Measurements from ENCODE around the gene TUFM. TPM values are rescaled to one million over a fixed set of nuclear protein-coding genes. Genes with fewer than 3 reads are reported as not detected.

The TUFM gene
- total and polyA plus RNA-seq, 4 donors, result 58.6 to 260 (median 178) TPM

- peaks cover 8 to 27% (median 10%) of the 10 kb centered on the region in 4 donors for H3K36me3 ChIP-seq (ENCODE audit: control insufficient read depth in 4 of 4, insufficient read depth in 4 of 4, low read length in 4 of 4)
- ATAC-seq (ENCODE audit: insufficient read depth, low FRiP score), result no peak
- DNase-seq, result no peak
- no peak for TF ChIP-seq CTCF (IDR thresholded peaks at IDR 0.05; ENCODE audit: control extremely low read depth, extremely low read depth)
- H3K9me3 ChIP-seq (ENCODE audit: control insufficient read depth in 4 of 4, insufficient read depth in 3 of 4, low read length in 3 of 4), result no peaks in the 10 kb centered on the region
- H3K27ac ChIP-seq (ENCODE audit: low read depth in 1 of 2, low read length in 1 of 2), result no peak overlapping the region
- H3K4me1 ChIP-seq (ENCODE audit: control insufficient read depth in 5 of 5, insufficient read depth in 5 of 5, low read length in 5 of 5), result peaks cover 0 to 24% (median 6%) of the 10 kb centered on the region in 5 donors
- no peak overlapping the region for H3K9ac ChIP-seq (ENCODE audit: insufficient read depth in 1 of 2, low read length in 2 of 2)
- peaks cover 0 to 4% (median 0%) of the 10 kb centered on the region in 3 donors for H3K27me3 ChIP-seq (ENCODE audit: control insufficient read depth in 3 of 3, insufficient read depth in 3 of 3, low read length in 2 of 3)
- WGBS, 2 donors, result 70 to 83% methylated on average over 17 of the region's 17 CpGs
- no peak overlapping the region for H3K4me3 ChIP-seq
Measured at GRCh38 chr16:28876019-28876659, 30.0 kb upstream of the TUFM start.

GRCh38 chr16:28875134-28876018 lies 29.2 kb upstream of the TUFM start:
- Histone ChIP-seq H3K4me1 (ENCODE audit: control insufficient read depth in 5 of 5, insufficient read depth in 5 of 5, low read length in 5 of 5) (peaks cover 0 to 22% (median 6%) of the 10 kb centered on the region in 5 donors), H3K4me3 (no peak overlapping the region), H3K27ac (ENCODE audit: low read depth in 1 of 2, low read length in 1 of 2) (no peak overlapping the region), H3K36me3 (ENCODE audit: control insufficient read depth in 4 of 4, insufficient read depth in 4 of 4, low read length in 4 of 4) (peaks cover 12 to 33% (median 17%) of the 10 kb centered on the region in 4 donors), H3K27me3 (ENCODE audit: control insufficient read depth in 3 of 3, insufficient read depth in 3 of 3, low read length in 2 of 3) (no peaks in the 10 kb centered on the region), H3K9me3 (ENCODE audit: control insufficient read depth in 4 of 4, insufficient read depth in 3 of 4, low read length in 3 of 4) (no peaks in the 10 kb centered on the region), H3K9ac (ENCODE audit: insufficient read depth in 1 of 2, low read length in 2 of 2) (no peak overlapping the region)
- DNase-seq (peak; percentile 33 to 47 (median 42)), ATAC-seq (ENCODE audit: insufficient read depth, low FRiP score) (no peak)
- WGBS, 2 donors, result 69 to 75% methylated on average over 13 of the region's 13 CpGs
- TF ChIP-seq CTCF (IDR thresholded peaks at IDR 0.05; ENCODE audit: control extremely low read depth, extremely low read depth), result no peak

- Histone ChIP-seq H3K9me3 (ENCODE audit: control insufficient read depth in 4 of 4, insufficient read depth in 3 of 4, low read length in 3 of 4) (no peaks in the 10 kb centered on the region), H3K9ac (ENCODE audit: insufficient read depth in 1 of 2, low read length in 2 of 2) (no peak overlapping the region), H3K36me3 (ENCODE audit: control insufficient read depth in 4 of 4, insufficient read depth in 4 of 4, low read length in 4 of 4) (peaks cover 12 to 41% (median 25%) of the 10 kb centered on the region in 4 donors), H3K27ac (ENCODE audit: low read depth in 1 of 2, low read length in 1 of 2) (no peak overlapping the region), H3K27me3 (ENCODE audit: control insufficient read depth in 3 of 3, insufficient read depth in 3 of 3, low read length in 2 of 3) (no peaks in the 10 kb centered on the region), H3K4me3 (no peak overlapping the region), H3K4me1 (ENCODE audit: control insufficient read depth in 5 of 5, insufficient read depth in 5 of 5, low read length in 5 of 5) (peaks cover 0 to 16% (median 2%) of the 10 kb centered on the region in 5 donors)
- WGBS, 2 donors, result 93 to 98% methylated on average over 6 of the region's 6 CpGs
- no peak for DNase-seq
- no peak for TF ChIP-seq CTCF (IDR thresholded peaks at IDR 0.05; ENCODE audit: control extremely low read depth, extremely low read depth)
- ATAC-seq (ENCODE audit: insufficient read depth, low FRiP score), result no peak
Measured at GRCh38 chr16:28874406-28874805, 28.3 kb upstream of the TUFM start.
